ENCODE results near the gene UBAC2. TPM values are rescaled to one million over a fixed set of nuclear protein-coding genes. Genes with fewer than 3 reads are reported as not detected.

Gene UBAC2
- total and polyA plus RNA-seq, 5 donors from 2014 or later: 62.8 to 122 (median 101) TPM

- Mint-ChIP-seq H3K4me1 (peaks cover 41 to 85% (median 68%) of the 10 kb centered on the region in 4 donors), H3K9me3 (no peaks in the 10 kb centered on the region), H3K27ac (peak overlapping the region; percentile 92 to 99 (median 96)), H3K36me3 (peaks cover 21% of the 10 kb centered on the region), H3K27me3 (no peaks in the 10 kb centered on the region), H3K4me3 (peak overlapping the region in 3 of 4 donors; percentile 68 to 97 (median 84))
- Histone ChIP-seq H3K9me3 (ENCODE audit: control insufficient read depth in 2 of 2, low read length in 2 of 2) (no peaks in the 10 kb centered on the region), H3K4me1 (ENCODE audit: control insufficient read depth, insufficient read depth, low read length, poor library complexity, severe bottlenecking) (peaks cover 76% of the 10 kb centered on the region), H3K4me3 (ENCODE audit: low read depth, low read length) (peak overlapping the region; percentile 71), H3K27me3 (ENCODE audit: control insufficient read depth, insufficient read depth, low read length) (no peaks in the 10 kb centered on the region), H3K27ac (ENCODE audit: insufficient read depth, low read length, poor library complexity, severe bottlenecking) (peak overlapping the region; percentile 82), H3K36me3 (ENCODE audit: control insufficient read depth, insufficient read depth, low read length) (peaks cover 4% of the 10 kb centered on the region)
- ATAC-seq (ENCODE audit: low read depth in 2 of 2) (no peak), DNase-seq (no peak)
Observed at GRCh38 chr13:99218126-99218525, 17.5 kb downstream of the UBAC2 start.

- Histone ChIP-seq H3K27me3 (ENCODE audit: control insufficient read depth, insufficient read depth, low read length) (no peaks in the 10 kb centered on the region), H3K4me3 (ENCODE audit: low read depth, low read length) (peak overlapping the region; percentile 71), H3K27ac (ENCODE audit: insufficient read depth, low read length, poor library complexity, severe bottlenecking) (peak overlapping the region; percentile 82), H3K9me3 (ENCODE audit: control insufficient read depth in 2 of 2, low read length in 2 of 2) (no peaks in the 10 kb centered on the region), H3K4me1 (ENCODE audit: control insufficient read depth, insufficient read depth, low read length, poor library complexity, severe bottlenecking) (peaks cover 80% of the 10 kb centered on the region), H3K36me3 (ENCODE audit: control insufficient read depth, insufficient read depth, low read length) (peaks cover 4% of the 10 kb centered on the region)
- Mint-ChIP-seq H3K4me1 (peaks cover 46 to 89% (median 72%) of the 10 kb centered on the region in 4 donors), H3K27me3 (no peaks in the 10 kb centered on the region), H3K27ac (peak overlapping the region; percentile 92 to 99 (median 96)), H3K4me3 (peak overlapping the region; percentile 68 to 97 (median 86)), H3K9me3 (no peaks in the 10 kb centered on the region), H3K36me3 (peaks cover 25% of the 10 kb centered on the region)
- no peak for DNase-seq
- ATAC-seq (ENCODE audit: low read depth in 2 of 2): no peak
Observed at GRCh38 chr13:99218545-99218944, 17.9 kb downstream of the UBAC2 start.

GRCh38 chr13:99218969-99219368, 18.3 kb downstream of the UBAC2 start:
- H3K4me3 ChIP-seq (ENCODE audit: low read depth, low read length): peak overlapping the region; percentile 71
- Mint-ChIP-seq H3K4me3 (peak overlapping the region; percentile 68 to 97 (median 86)), H3K27ac (peak overlapping the region; percentile 92 to 99 (median 96)), H3K36me3 (peaks cover 26% of the 10 kb centered on the region), H3K9me3 (no peaks in the 10 kb centered on the region), H3K4me1 (peaks cover 50 to 91% (median 76%) of the 10 kb centered on the region in 4 donors), H3K27me3 (no peaks in the 10 kb centered on the region)
- H3K9me3 ChIP-seq (ENCODE audit: control insufficient read depth in 2 of 2, low read length in 2 of 2): no peaks in the 10 kb centered on the region
- DNase-seq: peak; percentile 39 to 86 (median 81)
- H3K27ac ChIP-seq (ENCODE audit: insufficient read depth, low read length, poor library complexity, severe bottlenecking): peak overlapping the region; percentile 82
- H3K4me1 ChIP-seq (ENCODE audit: control insufficient read depth, insufficient read depth, low read length, poor library complexity, severe bottlenecking): peaks cover 84% of the 10 kb centered on the region
- H3K36me3 ChIP-seq (ENCODE audit: control insufficient read depth, insufficient read depth, low read length): peaks cover 4% of the 10 kb centered on the region
- no peaks in the 10 kb centered on the region for H3K27me3 ChIP-seq (ENCODE audit: control insufficient read depth, insufficient read depth, low read length)
- peak; percentile 83 to 87 for ATAC-seq (ENCODE audit: low read depth in 2 of 2)

DNA sequence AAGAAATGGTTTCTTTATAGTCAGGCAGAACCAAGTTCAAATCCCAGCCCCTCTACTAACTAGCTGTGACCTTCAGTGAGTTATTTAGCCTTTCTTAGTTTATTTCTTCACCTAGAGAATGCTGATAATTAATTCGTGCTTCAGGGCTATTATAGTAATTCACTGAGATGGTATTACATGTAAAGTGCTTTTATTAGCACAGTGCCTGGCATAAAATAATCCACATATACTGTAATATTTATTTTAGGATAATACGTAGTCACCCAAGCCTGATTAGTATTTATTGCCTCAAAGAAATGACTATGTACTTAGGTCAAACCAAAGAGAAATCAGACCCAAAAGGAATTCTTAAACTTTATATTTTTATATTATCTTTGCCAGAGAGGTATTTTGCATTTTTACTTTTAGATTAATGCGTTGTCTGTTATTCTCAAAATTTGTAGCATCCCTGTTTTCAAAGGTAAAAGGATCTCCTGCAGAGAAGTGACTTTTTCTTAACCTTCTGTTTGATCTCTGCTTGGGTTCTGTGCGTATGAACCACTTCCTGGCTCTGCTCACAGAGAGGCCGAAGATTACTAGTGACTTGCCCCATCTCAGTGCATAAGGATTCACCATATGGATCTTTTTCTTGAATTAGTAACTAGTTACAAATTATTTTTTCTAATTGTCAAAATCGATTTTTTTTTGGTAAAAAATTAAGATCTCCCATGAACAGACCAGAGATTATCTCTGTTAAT, 19.7 kb downstream of the UBAC2 start:
- DNase-seq (peak; percentile 22 to 76 (median 55)), ATAC-seq (ENCODE audit: low read depth in 2 of 2) (peak; percentile 56 to 57)
- Mint-ChIP-seq H3K4me3 (peak overlapping the region; percentile 22 to 73 (median 64)), H3K27ac (peak overlapping the region; percentile 44 to 62 (median 53)), H3K4me1 (peaks cover 46 to 90% (median 71%) of the 10 kb centered on the region in 4 donors), H3K9me3 (no peaks in the 10 kb centered on the region), H3K27me3 (no peaks in the 10 kb centered on the region), H3K36me3 (peaks cover 26% of the 10 kb centered on the region)
- no peaks in the 10 kb centered on the region for H3K27me3 ChIP-seq (ENCODE audit: control insufficient read depth, insufficient read depth, low read length)
- H3K4me3 ChIP-seq (ENCODE audit: low read depth, low read length): peak overlapping the region; percentile 71
- H3K27ac ChIP-seq (ENCODE audit: insufficient read depth, low read length, poor library complexity, severe bottlenecking): peak overlapping the region; percentile 82
- peaks cover 4% of the 10 kb centered on the region for H3K36me3 ChIP-seq (ENCODE audit: control insufficient read depth, insufficient read depth, low read length)
- H3K9me3 ChIP-seq (ENCODE audit: control insufficient read depth in 2 of 2, low read length in 2 of 2): no peaks in the 10 kb centered on the region
- peaks cover 79% of the 10 kb centered on the region for H3K4me1 ChIP-seq (ENCODE audit: control insufficient read depth, insufficient read depth, low read length, poor library complexity, severe bottlenecking)

DNA sequence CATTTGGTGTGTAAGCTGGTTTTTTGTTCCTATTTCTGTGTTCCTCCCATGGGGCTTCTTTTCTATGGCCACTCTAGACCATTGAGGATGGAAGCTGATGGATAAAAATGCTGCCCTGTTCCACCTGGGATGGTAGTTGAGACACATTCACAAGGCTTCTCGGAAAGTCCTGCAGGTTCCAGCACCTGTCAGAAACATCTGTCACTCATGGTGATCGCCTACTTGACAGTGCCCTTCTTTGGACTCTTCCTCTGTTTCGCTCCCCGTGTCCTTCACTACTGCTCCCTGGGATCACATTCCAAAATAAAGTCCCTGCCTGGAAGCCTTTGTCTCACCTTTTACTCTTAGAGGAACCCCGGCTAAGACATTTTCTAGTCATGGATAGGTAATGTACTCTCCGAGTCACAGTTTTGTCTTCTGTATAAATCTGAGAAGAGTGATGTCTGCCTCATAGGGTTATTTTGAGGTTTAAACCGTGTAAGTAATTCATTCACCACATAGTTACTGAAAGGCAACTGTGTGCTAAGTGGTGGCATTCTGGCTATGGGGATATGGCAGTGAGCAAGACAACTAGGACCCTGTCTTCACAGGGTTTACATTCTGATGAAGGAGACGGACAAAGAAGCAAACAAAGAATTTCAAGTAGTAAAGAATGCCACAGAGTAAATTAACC, 21.0 kb downstream of the UBAC2 start:
- peaks cover 49 to 92% (median 80%) of the 10 kb centered on the region in 4 donors for H3K4me1 Mint-ChIP-seq
- no peak for ATAC-seq (ENCODE audit: low read depth in 2 of 2)
- peaks cover 72% of the 10 kb centered on the region for H3K4me1 ChIP-seq (ENCODE audit: control insufficient read depth, insufficient read depth, low read length, poor library complexity, severe bottlenecking)

GRCh38 chr13:99223587-99223986, 22.9 kb downstream of the UBAC2 start:
- H3K4me3 Mint-ChIP-seq: peak overlapping the region in 3 of 4 donors; percentile 44 to 61 (median 50)
- H3K36me3 Mint-ChIP-seq: peaks cover 46% of the 10 kb centered on the region
- ATAC-seq (ENCODE audit: low read depth in 2 of 2): no peak
- H3K27me3 ChIP-seq (ENCODE audit: control insufficient read depth, insufficient read depth, low read length): no peaks in the 10 kb centered on the region
- H3K4me3 ChIP-seq (ENCODE audit: low read depth, low read length): peak overlapping the region; percentile 22
- H3K9me3 Mint-ChIP-seq: no peaks in the 10 kb centered on the region
- H3K4me1 Mint-ChIP-seq: peaks cover 56 to 89% (median 78%) of the 10 kb centered on the region in 4 donors
- peak overlapping the region; percentile 33 for H3K27ac ChIP-seq (ENCODE audit: insufficient read depth, low read length, poor library complexity, severe bottlenecking)
- H3K4me1 ChIP-seq (ENCODE audit: control insufficient read depth, insufficient read depth, low read length, poor library complexity, severe bottlenecking): peaks cover 58% of the 10 kb centered on the region
- no peaks in the 10 kb centered on the region for H3K27me3 Mint-ChIP-seq
- peak overlapping the region in 2 of 3 donors; percentile 27 to 72 for H3K27ac Mint-ChIP-seq
- no peaks in the 10 kb centered on the region for H3K9me3 ChIP-seq (ENCODE audit: control insufficient read depth in 2 of 2, low read length in 2 of 2)
- no peak for DNase-seq
- peaks cover 4% of the 10 kb centered on the region for H3K36me3 ChIP-seq (ENCODE audit: control insufficient read depth, insufficient read depth, low read length)

More for the DNA sequence above, 21.0 kb downstream of the UBAC2 start:
- Mint-ChIP-seq H3K27me3 (no peaks in the 10 kb centered on the region), H3K9me3 (no peaks in the 10 kb centered on the region), H3K27ac (peak overlapping the region; percentile 52 to 61 (median 53)), H3K4me3 (peak overlapping the region in 3 of 4 donors; percentile 6 to 68 (median 22)), H3K36me3 (peaks cover 37% of the 10 kb centered on the region)
- Histone ChIP-seq H3K27ac (ENCODE audit: insufficient read depth, low read length, poor library complexity, severe bottlenecking) (no peak overlapping the region), H3K4me3 (ENCODE audit: low read depth, low read length) (peak overlapping the region; percentile 22), H3K9me3 (ENCODE audit: control insufficient read depth in 2 of 2, low read length in 2 of 2) (no peaks in the 10 kb centered on the region), H3K36me3 (ENCODE audit: control insufficient read depth, insufficient read depth, low read length) (peaks cover 4% of the 10 kb centered on the region), H3K27me3 (ENCODE audit: control insufficient read depth, insufficient read depth, low read length) (no peaks in the 10 kb centered on the region)
- no peak for DNase-seq

DNA sequence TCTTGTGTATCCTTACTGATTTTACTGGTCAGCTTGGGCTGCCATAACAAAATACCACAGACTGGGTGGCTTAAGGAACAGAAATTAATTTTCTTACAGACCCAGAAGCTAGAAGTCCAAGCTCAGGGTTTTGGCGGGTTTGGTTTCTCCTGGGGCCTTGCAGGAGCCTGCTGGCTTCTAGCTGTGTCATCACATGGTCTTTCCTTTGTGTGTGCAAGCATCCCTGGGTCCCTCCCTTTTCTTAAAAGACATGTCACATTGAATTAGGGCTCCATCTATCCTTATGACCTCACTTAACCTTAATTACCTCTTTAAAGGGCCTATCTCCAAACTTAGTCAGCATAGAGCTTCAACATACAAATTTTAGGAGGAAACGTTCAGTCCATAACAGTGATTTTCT, 23.4 kb downstream of the UBAC2 start:
- Mint-ChIP-seq H3K4me1 (peaks cover 57 to 89% (median 78%) of the 10 kb centered on the region in 4 donors), H3K4me3 (peak overlapping the region in 3 of 4 donors; percentile 44 to 61 (median 50)), H3K36me3 (peaks cover 46% of the 10 kb centered on the region), H3K9me3 (no peaks in the 10 kb centered on the region), H3K27ac (peak overlapping the region; percentile 21 to 72 (median 59)), H3K27me3 (no peaks in the 10 kb centered on the region)
- peaks cover 4% of the 10 kb centered on the region for H3K36me3 ChIP-seq (ENCODE audit: control insufficient read depth, insufficient read depth, low read length)
- peak overlapping the region; percentile 33 for H3K27ac ChIP-seq (ENCODE audit: insufficient read depth, low read length, poor library complexity, severe bottlenecking)
- peaks cover 58% of the 10 kb centered on the region for H3K4me1 ChIP-seq (ENCODE audit: control insufficient read depth, insufficient read depth, low read length, poor library complexity, severe bottlenecking)
- no peaks in the 10 kb centered on the region for H3K27me3 ChIP-seq (ENCODE audit: control insufficient read depth, insufficient read depth, low read length)
- H3K4me3 ChIP-seq (ENCODE audit: low read depth, low read length): peak overlapping the region; percentile 22
- no peaks in the 10 kb centered on the region for H3K9me3 ChIP-seq (ENCODE audit: control insufficient read depth in 2 of 2, low read length in 2 of 2)
- DNase-seq (no peak), ATAC-seq (ENCODE audit: low read depth in 2 of 2) (no peak)
